Gastroesophageal sphincter (tissue), 3 donors: ENCODE measurements around the gene FABP3.

ENCODE experiments used
- CTCF ChIP-seq, 4 experiments: fragments of 200-600 bp in 2 of 4; fragments of 450-650 bp in 2 of 4; sonication (generic) in 1 of 4; IDR thresholded peaks; one replicate each; pipeline ENCODE4 v1.5.1; 2017 to 2019; ENCODE audit warnings: antibody characterized with exemption in 4 of 4, mild to moderate bottlenecking in 2 of 4, moderate library complexity in 2 of 4
- EP300 ChIP-seq: sonication (generic); formaldehyde crosslinking; IDR thresholded peaks from one replicate; pipeline ENCODE4 v1.6.1; 2017; ENCODE audit warnings: antibody characterized with exemption, mild to moderate bottlenecking
- POLR2A ChIP-seq, 2 donors: fragments of 450-650 bp; IDR thresholded peaks; one replicate each; pipeline ENCODE4 v1.6.1; 2017; ENCODE audit warnings: antibody characterized with exemption in 2 of 2, mild to moderate bottlenecking in 2 of 2, moderate library complexity in 1 of 2
- POLR2AphosphoS5 ChIP-seq: sonication (generic); formaldehyde crosslinking; IDR thresholded peaks from one replicate; pipeline ENCODE4 v1.6.1; 2017; ENCODE audit warnings: antibody characterized with exemption

- TF ChIP-seq CTCF (IDR thresholded peaks at IDR 0.05) = peak in 3 of 4 experiments; percentile 32 to 53 (median 52)
- TF ChIP-seq POLR2A (IDR thresholded peaks at IDR 0.05) = no peak
- TF ChIP-seq POLR2AphosphoS5 = no peak
- TF ChIP-seq EP300 = no peak
These were observed 37.9 kb downstream of the FABP3 start for GRCh38 chr1:31335007-31335406.
